HG03108 (cell line): ENCODE measurements around the gene SRMS.

Source experiments
- ATAC-seq: cut with Tn5 transposase; IDR thresholded peaks from one replicate; pipeline ENCODE4 v1.9.1; 2021; ENCODE audit warnings: moderate library complexity; ENCODE audit not compliant: unreplicated experiment

SRMS gene

GRCh38 chr20:63539441-63540370 lies 7.8 kb downstream of the SRMS start:
- no peak for ATAC-seq

GRCh38 chr20:63539092-63539430 lies 8.5 kb downstream of the SRMS start:
- ATAC-seq, result no peak

GRCh38 chr20:63538204-63539091 lies 9.1 kb downstream of the SRMS start:
- ATAC-seq, result no peak

- ATAC-seq, result peak; percentile 79
Observed at GRCh38 chr20:63537525-63538203, 9.9 kb downstream of the SRMS start.

GRCh38 chr20:63536997-63537524 lies 10.5 kb downstream of the SRMS start, which contains the start of gene PTK6:
PTK6 (minus strand) TSS chr20:63537376; CDS start chr20:63537314, 62 bp downstream.
- ATAC-seq, result peak; percentile 7

GRCh38 chr20:63536241-63536977 lies 11.1 kb downstream of the SRMS start:
- ATAC-seq, result no peak

- ATAC-seq, result no peak
Observed at GRCh38 chr20:63534831-63535651, 12.5 kb downstream of the SRMS start.

GRCh38 chr20:63534427-63534830 lies 13.1 kb downstream of the SRMS start:
- ATAC-seq, result no peak

- ATAC-seq, result no peak
Observed at GRCh38 chr20:63533871-63534393, 13.6 kb downstream of the SRMS start.

GRCh38 chr20:63533388-63533787 lies 14.2 kb downstream of the SRMS start:
- ATAC-seq, result no peak

- no peak for ATAC-seq
Observed at GRCh38 chr20:63532449-63532971, 15.0 kb downstream of the SRMS start.

- no peak for ATAC-seq
Observed at GRCh38 chr20:63531686-63532448, 15.7 kb downstream of the SRMS start.

- ATAC-seq, result no peak
Observed at GRCh38 chr20:63530788-63531160, 16.8 kb downstream of the SRMS start.

GRCh38 chr20:63529861-63530787 lies 17.4 kb downstream of the SRMS start:
- ATAC-seq, result no peak

- no peak for ATAC-seq
Observed at GRCh38 chr20:63529180-63529860, 18.2 kb downstream of the SRMS start.

GRCh38 chr20:63527184-63527583 lies 20.4 kb downstream of the SRMS start:
- ATAC-seq, result no peak

- ATAC-seq, result no peak
Observed at GRCh38 chr20:63525971-63526370, 21.6 kb downstream of the SRMS start.
